Keratinocyte (primary cell): Measurements from ENCODE around the gene EYA3. TPM values are rescaled to one million over a fixed set of nuclear protein-coding genes. Genes with fewer than 3 reads are reported as not detected.
A peak's percentile ranks its signal among the peaks of the same experiment; 100 is the strongest.

Experiments
- DNase-seq: peaks from one replicate; pipeline ENCODE4 v3.0.0-alpha.2; 2011; ENCODE audit warnings: low read depth, missing footprints, low spot score
- FAIRE-seq: peaks from 2 replicates; lab custom pipeline; 2011; peaks lifted over from hg19 to GRCh38; lab: Jason Lieb, UNC
- H2AFZ ChIP-seq: 2 replicates; pipeline ENCODE4 v1.6.0; 2012; ENCODE audit warnings: low read length, control low read depth, inconsistent platforms; ENCODE audit not compliant: control insufficient read depth
- H3K27ac ChIP-seq: 2 replicates; pipeline ENCODE4 v1.5.1; 2011; ENCODE audit warnings: low read length; ENCODE audit not compliant: control insufficient read depth, insufficient read depth
- H3K27me3 ChIP-seq: 3 replicates; pipeline ENCODE4 v1.6.0; 2011; ENCODE audit warnings: low read length; ENCODE audit not compliant: control insufficient read depth, insufficient read depth; ENCODE audit errors: extremely low read depth
- H3K36me3 ChIP-seq, 2 experiments: 2 replicates in 1 of 2; 3 replicates in 1 of 2; pipeline ENCODE4 v1.5.1; 2011; ENCODE audit warnings: low read length in 2 of 2, mild to moderate bottlenecking in 1 of 2; ENCODE audit not compliant: control insufficient read depth in 2 of 2, insufficient read depth in 2 of 2; ENCODE audit errors: extremely low read depth in 1 of 2
- H3K4me1 ChIP-seq: 3 replicates; pipeline ENCODE4 v1.5.1; 2011; ENCODE audit warnings: low read length; ENCODE audit not compliant: control insufficient read depth, insufficient read depth; ENCODE audit errors: extremely low read depth
- H3K4me2 ChIP-seq: 3 replicates; pipeline ENCODE4 v1.6.0; 2011; ENCODE audit warnings: low read depth, low read length; ENCODE audit not compliant: control insufficient read depth, insufficient read depth; ENCODE audit errors: extremely low read depth
- H3K4me3 ChIP-seq, 3 experiments: fragments of 200-600 bp in 1 of 3; sonication (generic) in 1 of 3; 2 replicates in 2 of 3; 3 replicates in 1 of 3; pipeline ENCODE4 v1.5.1; 2011 to 2016; ENCODE audit warnings: low read length in 3 of 3, mild to moderate bottlenecking in 3 of 3, control low read depth in 2 of 3, inconsistent platforms in 1 of 3, low read depth in 1 of 3, mixed read lengths in 1 of 3, mixed run types in 1 of 3, moderate library complexity in 1 of 3; ENCODE audit not compliant: control insufficient read depth in 2 of 3, insufficient read depth in 2 of 3; ENCODE audit errors: extremely low read depth in 1 of 3
- H3K79me2 ChIP-seq: 2 replicates; pipeline ENCODE4 v1.6.0; 2012; ENCODE audit warnings: low read length; ENCODE audit not compliant: control insufficient read depth, insufficient read depth
- H3K9ac ChIP-seq: 3 replicates; pipeline ENCODE4 v1.6.0; 2011; ENCODE audit warnings: low read length; ENCODE audit not compliant: control insufficient read depth, insufficient read depth; ENCODE audit errors: extremely low read depth
- H3K9me1 ChIP-seq: 3 replicates; pipeline ENCODE4 v1.6.0; 2011; ENCODE audit warnings: low read length; ENCODE audit not compliant: control insufficient read depth, insufficient read depth; ENCODE audit errors: extremely low read depth
- H3K9me3 ChIP-seq: 2 replicates; pipeline ENCODE4 v1.5.1; 2012; ENCODE audit warnings: low read depth, low read length; ENCODE audit not compliant: control insufficient read depth
- H4K20me1 ChIP-seq: 3 replicates; pipeline ENCODE4 v1.6.0; 2011; ENCODE audit warnings: low read length; ENCODE audit not compliant: control insufficient read depth, insufficient read depth; ENCODE audit errors: extremely low read depth
- EZH2 ChIP-seq: IDR thresholded peaks from one replicate; pipeline ENCODE4 v1.6.1; 2012; ENCODE audit warnings: inconsistent platforms, mild to moderate bottlenecking, low read length, moderate library complexity
- dilution Hi-C: fragments of 300-500 bp; cut with MboI; formaldehyde crosslinking; loops from one replicate; pipeline ENCODE4 v1.7.0; 2020; ENCODE audit warnings: low sequenced_read_pairs; ENCODE audit not compliant: extremely low pct_ligation_motif_present
- polyA plus RNA-seq, 5 experiments: library from polyadenylated mRNA; depleted of rRNA in 3 of 5; stranded (reverse) in 3 of 5; stranded (forward) in 1 of 5; unstranded in 1 of 5; fragments of >200 nt; gene quantifications; 1 replicate in 1 of 5; 2 replicates in 3 of 5; 3 replicates in 1 of 5; pipeline versions ENCODE4 v1.2.1 to v1.2.3, GENCODE V29; 2011 to 2012; ENCODE audit warnings: missing spikeins in 2 of 5, low read depth in 1 of 5, low replicate concordance in 1 of 5
- TF ChIP-seq, protein P1 (sequence below), 3 experiments: IDR thresholded peaks in 1 of 3; conservative IDR thresholded peaks in 1 of 3; optimal IDR thresholded peaks in 1 of 3; 2 replicates in 2 of 3; 3 replicates in 1 of 3; pipeline versions ENCODE3 to v1.5.1; 2011; ENCODE audit warnings: low read length in 3 of 3, mild to moderate bottlenecking in 3 of 3, moderate library complexity in 2 of 3, control low read depth in 1 of 3, inconsistent platforms in 1 of 3; ENCODE audit not compliant: insufficient read depth in 2 of 3; ENCODE audit errors: extremely low read depth in 1 of 3

Gene EYA3
- polyA plus RNA-seq, 1 donor (not counting 4 experiments of a cell fraction or from before 2014, with no cell fraction given): 17.6 TPM

DNA sequence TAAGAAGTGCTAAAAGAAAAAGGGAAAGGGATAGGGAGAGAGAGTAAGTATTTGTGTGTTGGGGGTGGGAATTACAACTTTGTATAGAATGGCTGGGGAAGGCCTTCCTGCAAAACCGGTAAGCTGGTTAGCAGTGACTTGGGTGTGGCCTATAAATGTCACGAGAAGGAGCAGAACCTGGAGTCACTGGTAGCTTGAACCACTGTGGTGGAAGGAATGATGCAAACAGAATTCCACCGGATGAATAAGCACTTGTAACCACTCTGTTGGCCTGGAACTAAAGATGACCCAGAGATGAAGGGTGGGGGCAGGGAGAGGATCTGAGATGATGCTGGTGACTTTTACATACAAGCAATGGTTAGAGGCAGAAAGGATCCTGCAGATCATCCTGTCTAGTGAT lies 119.7 kb downstream of the EYA3 start:
- Histone ChIP-seq H3K9me3 (no peaks in the 10 kb centered on the region), H3K9me1 (no peaks in the 10 kb centered on the region), H3K79me2 (no peaks in the 10 kb centered on the region), H3K36me3 (peaks cover 7 to 10% of the 10 kb centered on the region in 2 experiments), H3K4me3 (no peak overlapping the region), H3K27me3 (no peaks in the 10 kb centered on the region), H2AFZ (no peak overlapping the region), H3K27ac (no peak overlapping the region), H3K4me1 (peaks cover 7% of the 10 kb centered on the region), H3K9ac (no peak overlapping the region), H4K20me1 (no peaks in the 10 kb centered on the region), H3K4me2 (no peak overlapping the region)
- peak; percentile 26 for DNase-seq
- dilution Hi-C loops: no loop called here
- TF ChIP-seq, protein P1, sequence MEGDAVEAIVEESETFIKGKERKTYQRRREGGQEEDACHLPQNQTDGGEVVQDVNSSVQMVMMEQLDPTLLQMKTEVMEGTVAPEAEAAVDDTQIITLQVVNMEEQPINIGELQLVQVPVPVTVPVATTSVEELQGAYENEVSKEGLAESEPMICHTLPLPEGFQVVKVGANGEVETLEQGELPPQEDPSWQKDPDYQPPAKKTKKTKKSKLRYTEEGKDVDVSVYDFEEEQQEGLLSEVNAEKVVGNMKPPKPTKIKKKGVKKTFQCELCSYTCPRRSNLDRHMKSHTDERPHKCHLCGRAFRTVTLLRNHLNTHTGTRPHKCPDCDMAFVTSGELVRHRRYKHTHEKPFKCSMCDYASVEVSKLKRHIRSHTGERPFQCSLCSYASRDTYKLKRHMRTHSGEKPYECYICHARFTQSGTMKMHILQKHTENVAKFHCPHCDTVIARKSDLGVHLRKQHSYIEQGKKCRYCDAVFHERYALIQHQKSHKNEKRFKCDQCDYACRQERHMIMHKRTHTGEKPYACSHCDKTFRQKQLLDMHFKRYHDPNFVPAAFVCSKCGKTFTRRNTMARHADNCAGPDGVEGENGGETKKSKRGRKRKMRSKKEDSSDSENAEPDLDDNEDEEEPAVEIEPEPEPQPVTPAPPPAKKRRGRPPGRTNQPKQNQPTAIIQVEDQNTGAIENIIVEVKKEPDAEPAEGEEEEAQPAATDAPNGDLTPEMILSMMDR (optimal IDR thresholded peaks at IDR 0.05 in 1 of 3, IDR thresholded peaks at IDR 0.05 in 1 of 3, conservative IDR thresholded peaks at IDR 0.05 in 1 of 3; ENCODE audit: extremely low read depth in 1 of 3, insufficient read depth in 2 of 3, low read length in 3 of 3): no peak
- TF ChIP-seq EZH2: no peak
- FAIRE-seq: peak; percentile 59

DNA sequence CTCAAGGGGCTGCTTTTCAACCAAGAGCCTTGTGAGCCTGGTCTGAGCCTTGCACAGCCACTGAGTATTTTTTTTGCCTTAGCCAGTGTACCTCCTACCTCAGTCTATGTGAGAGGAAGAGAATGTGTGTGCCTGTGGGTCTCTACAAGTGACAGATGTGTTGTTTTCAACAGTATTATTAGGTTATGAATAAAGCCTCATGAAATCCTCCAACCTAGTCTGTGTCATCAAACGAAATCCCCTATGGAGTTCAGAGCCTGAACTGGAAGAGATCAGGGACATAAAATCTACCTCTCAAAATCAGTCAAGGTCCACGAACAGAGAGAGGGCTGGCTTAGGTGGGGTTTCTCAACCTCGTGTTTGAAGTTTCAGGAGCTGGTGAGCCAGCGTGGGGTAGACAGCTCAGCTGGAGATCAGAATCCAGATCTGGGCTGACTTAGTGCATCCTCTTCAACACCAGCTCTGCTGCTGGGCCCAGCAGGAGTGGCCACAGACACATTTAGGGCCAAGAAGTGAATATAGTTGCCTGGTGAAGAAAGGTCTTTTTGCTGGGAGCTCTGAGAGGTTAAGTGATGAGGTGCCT lies 120.4 kb downstream of the EYA3 start:
- H3K36me3 ChIP-seq: peaks cover 7 to 10% of the 10 kb centered on the region in 2 experiments
- no peak overlapping the region for H3K4me2 ChIP-seq
- TF ChIP-seq, protein P1 (optimal IDR thresholded peaks at IDR 0.05 in 1 of 3, IDR thresholded peaks at IDR 0.05 in 1 of 3, conservative IDR thresholded peaks at IDR 0.05 in 1 of 3; ENCODE audit: extremely low read depth in 1 of 3, insufficient read depth in 2 of 3, low read length in 3 of 3): no peak
- TF ChIP-seq EZH2: no peak
- H3K4me1 ChIP-seq: peaks cover 7% of the 10 kb centered on the region
- DNase-seq (no peak), FAIRE-seq (no peak)
- H3K79me2 ChIP-seq: no peaks in the 10 kb centered on the region
- no peak overlapping the region for H3K9ac ChIP-seq
- no peak overlapping the region for H3K4me3 ChIP-seq
- no peaks in the 10 kb centered on the region for H3K27me3 ChIP-seq
- no peaks in the 10 kb centered on the region for H3K9me3 ChIP-seq
- H4K20me1 ChIP-seq: no peaks in the 10 kb centered on the region
- H2AFZ ChIP-seq: no peak overlapping the region
- dilution Hi-C loops: no loop called here
- no peak overlapping the region for H3K27ac ChIP-seq
- no peaks in the 10 kb centered on the region for H3K9me1 ChIP-seq
